Islet precursor cell (in vitro differentiated cells): ENCODE results near the gene KRT35.

Experiments
- DNase-seq: peaks from one replicate; pipeline ENCODE4 v3.0.0-alpha.2; 2018

KRT35 gene

DNA sequence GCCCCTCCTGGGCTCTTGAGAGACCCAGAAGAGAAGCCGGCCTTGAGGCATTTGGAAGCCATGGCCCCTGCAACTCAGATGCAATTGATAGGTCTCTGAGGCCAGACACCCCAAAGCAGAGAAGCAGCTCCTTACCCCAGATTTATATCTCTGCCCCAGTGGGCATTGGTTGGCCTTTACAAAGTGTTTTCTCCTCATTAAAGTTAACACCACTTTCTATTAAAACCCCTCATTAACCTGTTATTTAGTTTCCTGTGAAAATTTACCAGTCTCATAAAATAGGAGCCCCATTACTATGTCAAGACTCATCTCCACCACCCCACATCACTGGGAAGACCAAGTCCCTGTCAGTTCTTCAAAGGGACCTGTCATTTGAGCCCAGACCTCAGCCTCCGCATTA, at the start of gene KRT35:
KRT35 (minus strand) TSS at position 116 of the 400 bp plus-strand sequence; CDS start at position 62, 54 bp downstream.
- DNase-seq, result no peak

DNA sequence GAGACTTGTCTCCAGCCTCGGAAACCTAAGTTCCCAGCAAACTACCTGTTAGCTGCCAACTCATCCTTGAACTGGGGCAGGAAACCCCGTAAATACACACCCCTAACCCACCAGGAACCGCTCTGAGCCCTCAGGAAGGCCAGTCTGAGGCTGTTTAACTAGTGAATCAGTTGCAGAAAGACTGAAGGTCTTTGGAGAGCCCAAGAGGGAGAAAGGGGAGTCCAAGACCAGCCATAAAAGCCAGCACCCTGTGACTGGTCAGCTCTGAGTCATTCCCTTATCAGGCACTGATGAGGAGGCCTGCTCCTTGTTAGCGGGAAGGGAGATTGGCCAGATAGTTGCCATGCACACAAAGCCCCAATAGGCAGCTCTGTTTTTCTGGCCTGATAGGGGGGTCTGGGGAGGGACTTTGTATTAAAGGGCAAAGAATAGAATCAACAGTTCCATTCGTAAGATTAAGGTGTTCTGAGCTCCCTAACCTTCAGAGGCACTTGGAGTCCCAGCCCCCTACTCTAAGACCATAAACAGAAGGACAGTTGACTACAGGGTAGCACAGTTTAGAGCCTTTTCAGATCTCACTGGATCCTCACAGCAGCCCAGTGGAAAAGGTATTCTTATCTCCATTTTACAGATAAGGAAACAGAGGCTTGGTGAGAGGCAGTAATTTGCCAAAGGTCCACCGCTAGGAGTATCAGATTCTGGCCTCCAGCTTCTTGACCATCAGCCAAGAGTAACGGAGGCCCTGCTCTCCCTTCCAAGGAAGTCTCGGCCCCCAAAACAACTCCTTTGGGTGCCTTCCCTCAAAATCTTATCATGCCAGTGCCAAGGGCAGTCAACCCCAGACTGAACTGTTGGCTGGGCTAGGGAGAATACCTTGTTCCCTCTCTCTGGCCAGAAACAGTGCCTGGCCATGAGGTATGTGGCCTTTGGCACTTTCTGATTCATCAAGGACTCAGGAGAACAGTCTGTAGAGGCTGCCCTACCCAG, 49.4 kb upstream of the KRT35 start:
- peak; percentile 99 for DNase-seq

DNA sequence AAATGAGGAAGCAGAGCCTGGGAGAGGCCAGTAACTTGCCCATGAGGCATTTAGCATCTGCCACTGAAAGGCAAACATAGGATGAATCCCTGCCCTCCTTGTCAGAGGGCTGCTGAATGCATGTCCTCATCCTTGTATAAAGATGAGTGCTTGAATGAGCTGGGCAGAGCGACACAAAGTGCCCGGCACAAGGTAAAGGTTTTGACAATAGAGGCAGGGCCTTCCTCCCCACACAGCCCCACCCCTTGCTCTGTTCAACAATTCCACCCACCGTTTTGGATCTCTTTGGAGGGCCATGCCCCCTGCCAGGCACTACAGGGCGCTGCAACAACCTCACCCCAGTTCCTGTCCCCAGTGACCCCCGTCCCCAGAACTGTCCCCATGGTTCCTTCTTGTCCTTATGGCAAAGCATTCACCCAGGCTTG, 48.6 kb upstream of the KRT35 start:
- DNase-seq, result no peak

DNA sequence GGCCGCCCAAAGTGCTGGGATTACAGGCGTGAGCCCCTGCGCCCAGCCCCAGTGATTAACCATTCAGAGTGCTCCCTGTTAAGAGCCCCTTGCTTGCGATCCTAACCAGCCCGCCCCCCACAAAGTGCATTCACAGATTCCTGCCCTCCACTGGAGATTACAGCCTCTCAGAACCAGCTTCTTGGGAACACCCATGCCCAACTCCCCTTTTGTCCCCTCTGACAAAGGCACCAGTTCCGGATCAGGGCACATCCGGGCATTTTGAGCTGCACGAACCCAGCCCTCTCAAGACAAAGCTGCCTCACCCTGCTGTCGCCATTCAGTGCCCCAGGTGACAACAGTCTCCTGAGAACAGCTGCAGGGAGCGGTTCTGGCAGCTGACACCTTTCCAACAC, 48.0 kb upstream of the KRT35 start:
- no peak for DNase-seq

DNA sequence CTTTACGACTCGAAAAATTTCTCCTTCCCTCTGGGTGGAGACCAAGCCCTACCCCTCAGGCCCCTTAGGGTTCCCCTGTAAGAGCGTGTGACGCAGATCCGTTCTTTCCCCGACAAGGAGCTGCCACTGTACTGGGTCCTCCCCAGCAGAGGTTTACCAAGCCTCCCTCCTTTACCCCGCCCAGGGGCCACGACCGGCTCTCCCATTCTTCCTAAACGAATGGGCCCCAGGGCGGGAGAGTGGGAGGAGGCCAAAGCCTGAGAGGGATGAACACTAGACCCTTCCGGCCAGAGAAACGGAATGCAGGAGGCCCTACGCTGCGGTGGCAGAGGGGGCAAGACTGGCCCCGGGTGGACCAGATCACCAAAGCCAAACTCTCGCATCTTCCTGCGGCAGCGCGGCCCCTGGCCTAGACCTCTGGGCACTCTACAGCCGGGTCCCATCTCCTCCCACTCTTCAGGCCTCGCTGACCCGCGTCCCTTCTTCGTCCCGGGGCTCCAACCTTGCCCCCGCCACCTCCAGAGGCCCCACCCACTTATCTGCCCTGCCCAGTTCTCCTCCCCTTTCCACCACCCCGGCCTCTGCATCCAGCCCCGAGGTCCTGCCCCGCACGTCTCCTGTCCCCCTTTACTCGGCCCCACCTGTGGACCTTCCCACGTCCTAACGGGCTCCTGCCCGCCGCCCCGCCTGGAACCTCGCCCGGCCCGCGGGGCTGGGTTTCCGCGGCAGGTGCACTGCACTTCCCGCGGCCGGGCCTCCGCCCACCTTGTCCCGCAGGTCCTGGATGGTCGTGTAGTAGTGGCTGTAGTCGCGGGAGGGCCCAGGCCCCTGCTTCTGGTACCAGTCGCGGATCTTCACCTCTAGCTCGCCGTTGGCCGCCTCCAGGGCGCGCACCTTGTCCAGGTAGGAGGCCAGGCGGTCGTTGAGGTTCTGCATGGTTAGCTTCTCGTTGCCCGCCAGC, 46.4 kb upstream of the KRT35 start:
- DNase-seq, result no peak

DNA sequence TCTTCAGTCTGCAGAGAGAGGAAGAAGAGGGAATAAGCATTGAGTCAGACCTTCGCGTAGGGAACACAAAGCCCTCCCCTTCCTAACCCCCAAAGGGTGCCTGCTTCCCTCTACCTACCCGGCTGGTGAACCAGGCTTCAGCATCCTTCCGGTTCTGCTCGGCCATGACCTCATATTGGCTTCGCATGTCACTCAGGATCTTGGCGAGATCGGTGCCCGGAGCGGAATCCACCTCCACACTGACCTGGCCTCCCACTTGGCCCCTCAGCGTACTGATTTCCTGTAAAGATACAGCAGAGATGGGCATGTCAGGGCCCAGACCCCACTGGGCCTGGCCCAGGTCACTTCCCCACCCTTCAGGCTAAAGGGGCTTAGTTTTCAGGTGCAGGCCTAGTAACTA, 43.3 kb upstream of the KRT35 start:
- DNase-seq, result no peak

DNA sequence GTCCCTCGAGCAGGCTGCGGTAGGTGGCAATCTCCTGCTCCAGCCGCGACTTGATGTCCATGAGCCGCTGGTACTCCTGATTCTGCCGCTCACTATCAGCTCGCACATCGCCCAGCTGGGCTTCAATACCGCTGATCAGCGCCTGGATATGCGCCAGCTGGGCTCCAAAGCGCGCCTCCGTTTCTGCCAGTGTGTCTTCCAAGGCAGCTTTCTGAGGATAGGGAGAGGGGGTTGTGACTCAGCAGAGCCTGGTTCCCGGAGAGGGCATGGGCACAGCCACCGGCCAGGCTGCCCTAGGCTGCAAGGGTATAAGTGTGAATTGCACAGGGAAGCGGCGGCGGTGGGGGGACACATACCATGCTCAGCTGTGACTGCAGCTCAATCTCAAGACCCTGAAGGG, 42.8 kb upstream of the KRT35 start:
- DNase-seq, result no peak

DNA sequence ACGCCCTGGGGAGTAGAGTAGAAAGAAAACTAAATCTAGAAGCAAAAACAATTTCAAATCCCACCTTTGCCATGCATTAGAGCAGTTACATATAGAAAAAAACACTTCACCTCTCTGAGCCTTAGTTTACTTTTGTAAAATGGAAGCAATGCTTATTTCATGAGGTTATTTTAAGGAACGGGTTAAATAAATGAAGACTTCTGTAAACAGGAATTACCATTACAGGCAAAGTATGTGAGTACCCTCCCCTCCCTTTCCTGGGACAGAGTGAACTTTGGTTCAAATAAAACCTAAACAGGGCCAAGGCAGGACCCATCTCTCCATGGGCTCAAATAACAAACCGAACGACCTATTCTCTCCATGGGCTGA, 42.3 kb upstream of the KRT35 start:
- no peak for DNase-seq

DNA sequence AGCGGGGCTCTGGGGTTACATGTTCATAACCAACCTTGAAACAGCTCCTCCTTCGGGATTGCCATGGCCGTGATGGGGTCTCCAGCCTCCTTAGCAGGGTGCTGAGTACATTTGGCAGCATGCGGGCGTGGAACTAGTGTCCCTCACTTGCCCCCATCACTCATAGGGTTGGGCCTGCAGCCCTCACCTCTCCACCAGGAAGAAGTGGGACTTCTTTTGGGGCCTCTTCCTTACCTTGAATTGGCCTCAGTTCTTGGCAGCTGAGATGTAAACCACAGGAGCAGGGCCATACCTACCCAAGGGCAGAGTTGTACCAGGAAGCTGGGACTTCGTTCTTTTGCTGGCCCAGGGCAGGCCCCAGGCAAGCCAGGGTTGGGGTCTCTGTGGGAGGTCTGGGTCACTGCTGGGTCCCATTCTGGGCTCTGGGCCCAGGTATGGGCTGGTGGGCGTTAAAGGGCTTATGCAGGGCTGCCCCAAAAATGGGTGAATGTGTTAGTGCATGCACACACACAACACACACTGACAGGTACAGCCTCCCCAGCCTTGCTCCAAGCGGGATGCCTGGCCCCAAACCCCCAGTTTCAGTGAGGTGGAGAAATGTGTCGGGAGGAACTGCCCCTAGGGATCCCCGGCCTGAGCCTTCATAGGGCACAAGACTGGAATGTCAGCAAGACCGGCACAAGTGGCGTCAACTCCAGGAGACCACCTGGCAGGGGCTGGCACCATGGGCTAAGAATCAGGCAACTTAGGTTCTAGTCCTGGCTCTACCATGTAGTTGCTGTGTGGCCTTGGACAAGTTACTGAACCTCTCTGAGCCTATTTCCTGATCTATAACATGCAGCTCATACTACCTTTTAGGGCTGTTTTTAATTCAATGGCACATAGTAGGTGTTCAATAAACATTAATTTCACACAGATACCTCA, 41.6 kb upstream of the KRT35 start:
- no peak for DNase-seq

DNA sequence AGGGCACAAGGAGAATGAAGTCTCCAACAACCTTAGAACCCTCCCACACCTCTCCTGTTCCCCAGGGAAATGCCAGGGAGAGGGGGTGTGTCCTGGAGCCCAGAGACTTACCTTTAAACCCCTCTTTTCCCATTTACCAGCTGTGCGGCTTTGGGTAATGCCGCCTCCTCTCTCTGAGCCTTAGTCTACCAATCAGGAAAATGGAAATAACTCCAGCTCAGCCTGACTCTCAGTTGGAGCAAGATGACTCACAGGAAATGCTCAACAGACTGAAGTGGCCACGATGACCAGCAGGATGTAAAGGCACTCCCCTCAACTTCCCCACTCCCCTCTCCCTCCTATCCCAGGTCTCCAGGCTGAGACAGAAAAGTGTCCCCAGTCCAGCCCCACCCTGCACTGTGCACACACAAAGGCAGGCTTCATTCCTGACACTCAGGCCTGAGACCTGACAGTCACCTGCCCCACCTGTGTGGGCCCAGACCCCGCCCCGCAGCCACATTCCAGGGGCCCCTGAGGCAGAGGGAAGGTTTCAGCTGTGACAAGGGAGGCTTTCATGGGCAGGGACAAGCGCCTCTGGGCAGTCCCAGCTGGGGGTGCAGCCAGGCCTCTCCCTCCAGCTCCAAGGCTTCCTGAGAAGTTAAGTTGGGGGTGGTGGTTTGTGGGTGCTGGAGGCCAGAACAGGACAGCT, 40.8 kb upstream of the KRT35 start:
- peak; percentile 100 for DNase-seq

DNA sequence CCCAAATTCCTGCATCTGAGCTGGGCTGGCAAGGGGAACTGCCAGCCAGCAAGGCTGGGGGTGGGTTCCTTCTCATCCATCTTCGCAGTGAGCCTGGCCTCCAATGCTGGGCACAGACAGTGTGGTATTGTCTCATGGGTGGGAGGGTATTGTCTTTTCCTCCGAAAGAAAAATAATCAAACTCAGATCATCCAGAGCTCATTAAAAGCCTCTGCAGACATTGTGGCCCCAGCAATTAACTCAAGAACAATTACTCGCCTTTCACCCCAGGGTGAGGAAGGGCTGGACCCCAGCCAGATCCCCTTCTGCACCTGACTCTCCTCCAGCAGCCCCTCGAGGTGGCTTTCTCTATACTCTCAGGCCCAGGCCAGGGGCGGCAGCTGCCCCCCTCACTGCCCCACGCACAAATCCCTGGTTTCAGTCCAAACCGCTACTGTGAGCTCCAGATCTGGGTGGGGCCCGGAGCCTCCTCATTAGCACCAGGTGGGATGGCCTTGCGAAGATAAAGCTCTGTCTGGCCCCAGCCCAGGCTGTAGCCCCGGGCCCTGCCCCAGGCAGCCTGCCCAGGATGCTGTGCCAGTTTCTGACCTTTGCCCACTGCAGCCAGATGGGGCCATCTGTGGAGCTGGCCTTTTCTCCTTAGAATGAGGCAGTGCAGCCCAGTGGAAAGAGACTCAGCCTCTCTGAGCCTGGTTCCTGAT, 40.0 kb upstream of the KRT35 start:
- peak; percentile 77 for DNase-seq

DNA sequence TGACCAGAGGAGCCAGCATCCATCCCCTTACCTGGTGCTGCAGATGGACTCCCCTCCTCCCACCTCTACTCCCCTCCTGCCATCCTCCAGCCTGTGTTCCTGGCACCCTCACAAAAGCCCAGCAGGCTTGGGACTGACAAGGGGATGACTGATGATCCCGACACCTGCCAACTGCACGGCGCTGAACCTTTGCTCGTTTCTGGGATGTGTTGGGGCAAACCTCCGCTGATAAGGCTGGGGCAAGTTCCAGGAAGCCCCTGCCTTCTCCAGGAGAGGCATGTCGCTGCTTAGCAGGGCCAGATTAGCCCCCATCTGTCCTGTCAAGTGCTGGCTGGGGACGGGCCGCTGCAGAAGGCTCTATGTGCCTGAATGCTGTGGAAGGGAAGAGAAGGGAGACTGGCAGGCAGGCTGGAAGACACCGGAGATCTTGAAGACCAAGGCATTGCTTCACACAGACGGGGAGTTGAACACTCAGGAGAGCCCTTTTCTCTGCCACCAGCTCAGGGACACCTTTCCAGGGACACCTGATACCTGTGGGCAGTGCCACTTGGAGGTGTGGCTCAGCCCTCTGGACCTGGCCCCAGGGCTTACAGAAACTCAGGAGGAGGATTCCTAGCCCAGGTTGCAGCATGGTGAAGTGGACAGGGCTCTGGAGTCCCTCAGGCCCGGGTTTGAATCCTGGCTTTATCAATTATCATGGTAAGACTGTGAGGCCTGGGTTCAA, 38.7 kb upstream of the KRT35 start:
- DNase-seq, result no peak

DNA sequence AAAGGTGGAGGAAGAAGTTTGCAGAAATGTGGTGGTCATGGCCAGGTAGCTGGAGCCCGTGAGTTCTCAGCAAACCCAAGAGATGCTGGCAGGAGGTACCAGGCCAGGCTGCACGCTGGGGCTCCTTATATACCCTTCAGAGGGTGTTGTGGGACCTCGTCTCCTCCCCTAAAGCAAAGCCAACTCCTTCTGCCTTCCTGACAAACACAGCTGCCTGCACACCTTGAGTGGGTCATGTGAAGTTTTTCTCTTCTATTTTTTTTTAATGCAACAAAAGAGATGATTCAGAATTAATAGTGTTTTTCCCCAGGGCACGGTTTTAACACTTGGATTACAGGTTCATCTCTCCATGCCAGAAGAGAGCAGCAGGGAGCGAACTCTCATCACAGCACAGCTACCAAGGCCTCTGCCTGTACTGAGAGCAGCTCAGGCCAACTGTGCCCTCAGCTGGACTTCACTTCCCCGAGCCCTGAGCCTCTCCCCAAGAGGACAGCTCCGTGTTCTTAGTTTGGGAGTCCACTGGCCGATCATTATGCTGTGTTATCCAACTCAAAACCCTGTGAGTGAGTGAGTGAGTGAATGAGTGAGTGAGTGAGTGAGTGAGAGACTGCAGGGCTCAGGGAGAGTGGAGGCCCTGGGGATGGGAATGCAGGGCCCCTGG, 38.0 kb upstream of the KRT35 start, which contains the start of gene KRT15:
KRT15 (minus strand) TSS at position 102 of the 661 bp plus-strand sequence; CDS start at position 39, 63 bp downstream.
- DNase-seq, result no peak

DNA sequence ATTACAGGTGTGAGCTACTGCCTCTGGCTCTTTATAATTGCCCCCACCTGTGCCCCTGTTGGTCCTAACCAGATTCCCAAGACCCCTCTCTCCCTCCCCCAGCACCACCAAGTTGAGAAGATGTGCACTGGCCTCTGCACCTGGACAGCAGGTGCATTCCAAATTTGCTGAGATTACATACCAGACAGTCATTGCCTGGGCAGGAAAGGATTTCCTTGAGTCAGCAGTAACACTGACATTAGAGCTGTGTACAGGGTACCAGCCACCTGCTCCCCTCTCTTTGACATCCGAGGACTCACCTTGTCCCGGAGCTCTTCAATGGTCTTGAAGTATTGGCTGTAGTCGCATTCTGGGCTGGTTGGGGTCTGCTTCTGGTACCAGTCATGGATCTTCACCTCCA, 37.1 kb upstream of the KRT35 start:
- no peak for DNase-seq

DNA sequence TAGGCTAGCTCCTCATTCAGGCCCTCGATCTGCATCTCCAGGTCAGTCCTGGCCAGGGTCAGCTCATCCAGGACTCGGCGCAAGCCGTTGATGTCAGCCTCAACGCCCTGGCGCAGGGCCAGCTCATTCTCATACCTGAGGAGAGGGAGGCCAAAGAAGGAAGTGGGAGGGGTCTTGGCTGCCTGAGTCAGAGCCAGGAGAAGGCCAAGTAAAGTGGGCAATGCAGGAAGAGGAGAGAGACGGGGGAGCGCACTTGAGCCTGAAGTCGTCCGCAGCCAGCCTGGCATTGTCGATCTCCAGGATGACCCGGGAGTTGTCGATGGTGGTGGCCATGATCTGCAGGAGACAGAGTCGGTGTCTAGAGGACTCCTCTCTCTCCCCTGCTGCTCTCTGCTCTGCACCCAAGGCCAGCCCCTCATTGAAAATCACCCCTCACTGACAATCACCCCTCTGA, 35.9 kb upstream of the KRT35 start:
- no peak for DNase-seq

DNA sequence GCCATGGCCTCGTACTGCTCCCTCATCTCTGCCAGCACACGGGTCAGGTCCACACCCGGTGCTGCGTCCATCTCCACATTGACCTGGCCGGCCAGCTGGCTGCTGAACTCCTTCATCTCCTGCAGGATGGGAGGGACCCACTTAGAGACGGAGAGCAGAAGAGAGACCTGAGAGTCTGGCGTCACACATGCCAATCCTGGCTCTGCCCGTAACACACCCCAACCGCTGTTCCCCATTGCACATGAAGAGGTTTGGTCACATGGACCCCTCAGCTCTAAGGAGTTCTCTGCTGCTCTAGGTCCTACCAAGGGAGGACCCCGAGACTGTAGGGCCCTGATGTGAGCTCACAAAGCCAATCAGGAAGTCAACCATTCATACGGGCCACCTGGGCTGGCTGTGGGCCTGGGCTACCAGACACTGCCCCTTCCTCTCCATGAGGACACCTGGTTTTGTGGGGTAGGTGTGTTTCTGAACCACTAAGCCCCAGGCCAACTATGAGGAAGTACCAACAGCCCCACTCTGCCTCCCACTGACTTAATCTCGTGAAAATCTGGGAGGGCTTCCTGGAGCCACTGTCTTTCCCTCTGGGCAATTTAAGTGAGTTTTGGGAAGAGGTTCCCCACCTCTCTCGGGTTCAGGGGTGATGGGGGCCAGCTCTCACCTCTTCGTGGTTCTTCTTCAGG, 35.3 kb upstream of the KRT35 start:
- no peak for DNase-seq

DNA sequence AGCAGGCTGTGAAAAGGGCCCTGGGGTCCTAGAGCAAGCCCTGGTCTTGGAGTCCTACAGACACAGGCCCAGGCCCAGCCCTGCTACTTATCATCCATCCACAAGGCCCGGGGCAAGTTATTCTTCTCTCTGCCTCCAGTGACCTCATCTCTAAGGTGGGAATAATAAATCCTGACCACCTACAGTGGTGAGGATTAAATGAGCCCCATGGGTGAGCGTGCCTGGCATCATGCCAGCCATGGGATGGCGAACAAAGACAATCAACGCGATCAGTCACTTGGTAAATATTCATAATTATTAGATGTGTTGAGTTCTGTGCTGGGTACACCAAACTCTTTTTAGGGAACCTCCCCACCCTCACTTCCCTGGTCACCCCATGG, 32.2 kb upstream of the KRT35 start:
- no peak for DNase-seq

DNA sequence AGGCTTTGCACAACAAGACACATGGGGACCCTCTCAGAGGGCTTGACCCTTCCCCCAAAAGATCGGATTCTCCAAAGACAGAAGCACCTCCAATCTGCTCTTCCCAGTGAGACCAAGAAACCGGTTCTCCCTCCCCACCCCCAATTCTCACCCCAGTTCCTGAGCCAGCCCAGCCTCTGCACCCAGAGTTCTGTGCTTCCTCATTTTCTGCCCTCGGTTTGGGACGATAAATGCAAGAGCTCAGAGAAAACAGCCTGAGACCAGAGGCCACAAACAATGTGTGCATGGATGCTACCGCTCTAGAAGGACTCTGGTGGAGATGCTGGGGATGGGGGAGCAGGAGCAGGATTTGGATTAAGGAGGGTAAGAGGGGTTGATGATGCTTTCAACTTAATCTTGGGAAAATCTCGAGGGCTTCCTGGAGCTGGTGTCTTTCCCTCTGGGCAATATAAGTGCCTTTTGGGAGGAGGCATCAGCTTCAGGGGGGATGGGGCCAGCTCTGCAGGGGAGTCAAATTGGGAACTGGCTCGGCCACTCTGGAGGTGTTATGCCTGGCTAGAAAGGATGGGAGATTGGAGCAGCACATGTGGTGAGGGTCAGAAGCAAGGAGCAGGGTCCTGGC, 31.7 kb upstream of the KRT35 start:
- no peak for DNase-seq

DNA sequence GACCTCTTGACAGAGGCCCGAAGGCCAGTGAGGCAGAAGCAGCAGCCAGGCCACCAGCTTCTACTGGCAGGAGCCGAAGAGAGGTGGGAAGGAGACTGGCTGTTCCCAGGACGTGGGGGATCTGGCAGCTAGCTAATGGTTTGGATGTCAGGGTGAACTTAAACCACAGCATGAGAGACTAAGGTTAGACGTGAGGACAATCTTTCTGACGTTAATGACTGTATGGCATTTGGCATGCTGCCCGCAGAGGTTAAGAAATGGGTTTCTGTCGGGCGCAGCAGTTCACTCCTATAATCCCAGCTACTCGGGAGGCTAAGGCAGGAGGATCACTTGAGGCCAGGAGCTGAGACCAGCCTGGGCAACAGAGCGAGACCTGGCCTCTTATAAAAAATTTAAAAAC, 30.8 kb upstream of the KRT35 start:
- DNase-seq, result no peak
